Measurements from ENCODE around the gene CPXM2. TPM values are rescaled to one million over a fixed set of nuclear protein-coding genes. Genes with fewer than 3 reads are reported as not detected.

Gene CPXM2
- polyA plus RNA-seq, 1 of the 3 experiments (the other 2 are of a cell fraction) = not detected

DNA sequence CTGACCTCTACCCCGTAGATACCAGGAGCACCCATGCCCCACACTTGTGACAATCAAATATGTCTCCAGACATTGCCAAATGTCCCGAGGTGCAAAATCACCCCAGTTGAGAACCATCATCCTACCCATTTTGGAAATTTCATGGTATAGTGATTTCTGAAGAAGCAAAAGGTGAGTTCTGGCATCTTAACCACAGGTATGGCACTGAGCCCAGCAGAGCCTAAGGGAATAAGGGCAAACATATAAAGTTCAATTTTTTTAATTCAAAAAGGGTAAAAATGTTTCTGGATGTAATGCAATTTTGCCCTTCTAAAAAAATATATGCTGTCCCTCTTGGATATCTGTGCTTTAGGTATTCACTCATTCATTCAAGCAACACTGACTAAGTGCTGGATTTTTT, 30.5 kb upstream of the CPXM2 start (continued):
- TF ChIP-seq CHD2 (IDR thresholded peaks at IDR 0.05; ENCODE audit: low read length, partially characterized antibody) = no peak
- TF ChIP-seq NRF1 (IDR thresholded peaks at IDR 0.05; ENCODE audit: low read depth, low read length) = no peak
- TF ChIP-seq, protein P1, sequence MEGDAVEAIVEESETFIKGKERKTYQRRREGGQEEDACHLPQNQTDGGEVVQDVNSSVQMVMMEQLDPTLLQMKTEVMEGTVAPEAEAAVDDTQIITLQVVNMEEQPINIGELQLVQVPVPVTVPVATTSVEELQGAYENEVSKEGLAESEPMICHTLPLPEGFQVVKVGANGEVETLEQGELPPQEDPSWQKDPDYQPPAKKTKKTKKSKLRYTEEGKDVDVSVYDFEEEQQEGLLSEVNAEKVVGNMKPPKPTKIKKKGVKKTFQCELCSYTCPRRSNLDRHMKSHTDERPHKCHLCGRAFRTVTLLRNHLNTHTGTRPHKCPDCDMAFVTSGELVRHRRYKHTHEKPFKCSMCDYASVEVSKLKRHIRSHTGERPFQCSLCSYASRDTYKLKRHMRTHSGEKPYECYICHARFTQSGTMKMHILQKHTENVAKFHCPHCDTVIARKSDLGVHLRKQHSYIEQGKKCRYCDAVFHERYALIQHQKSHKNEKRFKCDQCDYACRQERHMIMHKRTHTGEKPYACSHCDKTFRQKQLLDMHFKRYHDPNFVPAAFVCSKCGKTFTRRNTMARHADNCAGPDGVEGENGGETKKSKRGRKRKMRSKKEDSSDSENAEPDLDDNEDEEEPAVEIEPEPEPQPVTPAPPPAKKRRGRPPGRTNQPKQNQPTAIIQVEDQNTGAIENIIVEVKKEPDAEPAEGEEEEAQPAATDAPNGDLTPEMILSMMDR (IDR thresholded peaks at IDR 0.05) = no peak
- TF ChIP-seq FOSL2 (IDR thresholded peaks at IDR 0.05; ENCODE audit: borderline replicate concordance, low read depth) = no peak

- WGBS (ENCODE audit: low lambda C conversion rate) = 1% methylated on average over 3 of the region's 3 CpGs
- H3K9ac ChIP-seq = no peak overlapping the region
Observed at GRCh38 chr10:123916775-123917174, 25.2 kb upstream of the CPXM2 start.

More at GRCh38 chr10:123916775-123917174, 25.2 kb upstream of the CPXM2 start:
- Histone ChIP-seq H3K9me3 (no peaks in the 10 kb centered on the region), H3K4me1 (ENCODE audit: control insufficient read depth in 1 of 2, insufficient read depth in 2 of 2, low read depth in 1 of 2, low read length in 1 of 2) (no peaks in the 10 kb centered on the region; a peak in 1 of 4 replicates), H4K20me1 (ENCODE audit: insufficient read depth) (no peaks in the 10 kb centered on the region), H2AFZ (ENCODE audit: low read depth) (no peak overlapping the region), H3K27ac (ENCODE audit: low read depth in 2 of 2, low read length in 1 of 2) (no peak overlapping the region), H3K4me2 (no peak overlapping the region), H3F3A (replicated peaks; ENCODE audit: insufficient read depth) (no peaks in the 10 kb centered on the region), H3K9me2 (no peaks in the 10 kb centered on the region), H3K27me3 (ENCODE audit: insufficient read depth) (no peaks in the 10 kb centered on the region), H3K36me3 (replicated peaks in 1 of 2; ENCODE audit: control insufficient read depth in 1 of 2, insufficient read depth in 2 of 2, low read length in 1 of 2) (no peaks in the 10 kb centered on the region), H3K4me3 (ENCODE audit: low read depth in 2 of 2, low read length in 1 of 2) (no peak overlapping the region), H3K79me2 (ENCODE audit: insufficient read depth) (no peaks in the 10 kb centered on the region)
- CTCF ChIA-PET = interaction anchor here (1.4 kb wide), 1 partner anchor 50 kb away, joined by 3 read pairs; no protein-coding TSS in a partner anchor
- TF ChIP-seq MEF2A (IDR thresholded peaks at IDR 0.05; ENCODE audit: borderline replicate concordance, low read depth) (no peak), REST (IDR thresholded peaks at IDR 0.05; ENCODE audit: low read depth, low read length) (no peak), GABPA (IDR thresholded peaks at IDR 0.05; ENCODE audit: low read depth) (no peak), EZH2phosphoT487 (IDR thresholded peaks at IDR 0.05; ENCODE audit: borderline replicate concordance, low read depth) (no peak), JUND (IDR thresholded peaks at IDR 0.05) (no peak), NFIC (IDR thresholded peaks at IDR 0.05; ENCODE audit: borderline replicate concordance) (no peak), POLR2AphosphoS5 (IDR thresholded peaks at IDR 0.05; ENCODE audit: low read depth, low read length) (no peak), NRF1 (IDR thresholded peaks at IDR 0.05; ENCODE audit: low read depth, low read length) (no peak), RFX5 (IDR thresholded peaks at IDR 0.05; ENCODE audit: low read length) (no peak), YY1 (IDR thresholded peaks at IDR 0.05; ENCODE audit: low read depth) (no peak), EP300 (IDR thresholded peaks at IDR 0.05; ENCODE audit: borderline replicate concordance in 1 of 2, low read depth in 1 of 2, low read length in 1 of 2) (no peak), FOXM1 (IDR thresholded peaks at IDR 0.05; ENCODE audit: low read depth) (no peak), TEAD4 (IDR thresholded peaks at IDR 0.05; ENCODE audit: borderline replicate concordance, insufficient read depth) (no peak), TCF12 (IDR thresholded peaks at IDR 0.05) (no peak), ELF1 (IDR thresholded peaks at IDR 0.05) (no peak), GATA2 (CRISPR knock-in tag; IDR thresholded peaks at IDR 0.05) (no peak), IRF3 (IDR thresholded peaks at IDR 0.05; ENCODE audit: low read depth, low read length) (no peak), RAD21 (IDR thresholded peaks at IDR 0.05; ENCODE audit: low read length) (no peak)
- TF ChIP-seq, protein P1 (IDR thresholded peaks at IDR 0.05) = no peak
- TF ChIP-seq, protein P2, sequence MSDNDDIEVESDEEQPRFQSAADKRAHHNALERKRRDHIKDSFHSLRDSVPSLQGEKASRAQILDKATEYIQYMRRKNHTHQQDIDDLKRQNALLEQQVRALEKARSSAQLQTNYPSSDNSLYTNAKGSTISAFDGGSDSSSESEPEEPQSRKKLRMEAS (IDR thresholded peaks at IDR 0.05; ENCODE audit: low read depth) = no peak
- no peak for DNase-seq
- POLR2A ChIA-PET = no interaction called here

Data from SK-N-SH (cell line).